Left lobe of liver (tissue), 2 donors: ENCODE measurements around the gene ARID1A. TPM values are rescaled to one million over a fixed set of nuclear protein-coding genes. Genes with fewer than 3 reads are reported as not detected.

ENCODE experiments used
- ATAC-seq: fragments of 200-7000 bp; cut with Tn5 transposase; one replicate; pipeline ENCODE4 v1.9.1; 2020; ENCODE audit warnings: mild to moderate bottlenecking, moderate library complexity
- DNase-seq: peaks from one replicate; pipeline ENCODE4 v3.0.0-alpha.2; 2020; ENCODE audit warnings: low spot score
- total RNA-seq: library from RNA; stranded (reverse); gene quantifications from one replicate; pipeline ENCODE4 v1.2.1, GENCODE V29; 2021
- donor health status: DM: no; HTN: no; CAD: no; lungs with moderate emphysema.
- donor health status: DM: no; HTN: yes; CAD: no.

The ARID1A gene
- total RNA-seq, 1 donor from 2014 or later: 27.0 TPM

DNA sequence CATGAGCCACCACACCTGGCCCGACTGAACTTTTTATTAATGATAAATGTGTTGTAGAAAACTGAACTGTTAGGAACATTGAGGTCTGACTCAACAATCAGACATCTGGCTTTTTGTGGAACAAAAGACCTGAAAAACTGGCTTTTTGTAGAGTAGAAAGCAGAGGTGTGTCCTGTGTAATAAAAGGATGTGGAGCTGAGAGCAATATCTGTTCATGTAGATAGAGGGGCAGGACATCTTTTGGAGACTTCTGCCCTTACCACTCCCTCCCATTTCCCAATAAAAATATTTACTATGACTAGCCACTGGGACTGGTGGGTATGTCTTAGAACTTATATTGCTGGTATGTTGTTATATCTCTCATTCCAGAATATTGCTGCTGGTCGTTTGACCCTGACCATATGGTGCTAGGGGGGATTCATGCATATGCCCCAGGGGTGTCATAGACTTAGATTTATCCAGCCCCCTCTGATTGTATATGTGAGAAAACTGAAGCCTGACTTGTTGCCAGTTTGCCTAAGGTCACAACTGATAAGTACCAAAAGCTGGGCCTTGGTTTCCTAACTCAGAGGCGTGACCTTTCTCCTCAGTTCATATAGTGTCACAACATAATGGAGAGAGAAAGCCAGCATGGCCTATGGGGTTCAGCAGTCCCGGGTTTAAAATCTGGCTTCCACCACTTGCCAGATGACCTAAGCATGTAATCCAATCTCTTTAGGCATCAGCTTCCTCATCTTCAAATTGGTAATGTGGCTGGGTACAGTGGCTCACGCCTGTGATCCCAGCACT is 58.5 kb downstream of the ARID1A start:
- peak; percentile 83 for ATAC-seq

DNA sequence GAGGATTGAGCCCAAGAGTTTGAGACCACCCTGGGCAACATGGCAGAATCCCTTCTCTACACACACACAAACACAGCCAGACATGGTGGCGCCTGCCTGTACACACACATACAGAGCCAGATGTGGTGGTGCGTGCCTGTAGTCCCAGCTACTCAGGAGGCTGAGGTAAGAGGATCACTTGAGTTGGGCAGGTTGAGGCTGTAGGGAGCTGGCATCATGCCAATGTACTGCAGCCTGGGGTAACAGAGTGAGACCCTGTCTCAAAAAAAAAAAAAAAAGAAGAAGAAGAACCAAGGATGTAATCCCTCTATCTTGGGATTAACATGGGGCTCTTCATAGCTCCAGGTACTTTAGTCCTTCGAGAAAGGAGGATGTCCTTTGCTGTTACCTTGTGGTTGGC is 62.5 kb downstream of the ARID1A start:
- no peak for ATAC-seq
- no peak for DNase-seq

More for the DNA sequence above, 58.5 kb downstream of the ARID1A start:
- no peak for DNase-seq

DNA sequence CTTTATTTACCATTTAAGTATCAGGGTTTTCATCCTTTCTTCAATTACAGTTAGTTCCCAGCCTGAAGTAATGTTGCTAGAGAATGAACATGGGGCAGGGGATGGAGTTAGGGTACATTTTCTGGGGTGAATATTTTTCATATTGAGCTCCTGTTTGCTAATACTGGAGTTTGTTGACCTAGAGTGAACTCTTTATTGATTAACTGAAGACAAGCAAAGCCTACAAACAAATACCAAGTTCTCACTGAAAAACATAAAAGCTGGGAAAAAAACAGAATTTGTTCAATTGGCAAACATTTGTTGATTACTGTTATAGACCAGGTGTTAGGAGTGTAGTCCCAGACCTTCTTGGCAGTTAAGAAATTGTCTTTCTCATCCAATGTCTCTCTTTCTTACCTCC is 63.7 kb downstream of the ARID1A start:
- DNase-seq (no peak), ATAC-seq (peak; percentile 63)

DNA sequence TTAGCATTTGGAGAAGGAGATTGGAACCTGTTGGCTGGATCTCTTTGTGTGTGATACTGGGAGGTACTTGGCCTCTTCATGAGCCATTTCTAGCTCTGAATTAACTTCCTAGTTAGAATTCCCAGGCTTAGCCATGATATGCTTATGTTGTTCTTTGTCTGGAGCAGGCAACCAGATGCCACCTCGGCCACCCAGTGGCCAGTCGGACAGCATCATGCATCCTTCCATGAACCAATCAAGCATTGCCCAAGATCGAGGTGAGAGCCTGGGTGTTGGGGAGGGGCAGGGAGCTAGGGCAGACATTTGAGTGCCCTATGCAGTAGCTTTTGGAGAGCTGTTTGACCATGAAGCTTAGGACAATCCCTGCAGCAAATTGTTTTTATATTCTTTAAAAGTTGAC is 65.4 kb downstream of the ARID1A start:
- peak; percentile 38 for ATAC-seq
- no peak for DNase-seq

DNA sequence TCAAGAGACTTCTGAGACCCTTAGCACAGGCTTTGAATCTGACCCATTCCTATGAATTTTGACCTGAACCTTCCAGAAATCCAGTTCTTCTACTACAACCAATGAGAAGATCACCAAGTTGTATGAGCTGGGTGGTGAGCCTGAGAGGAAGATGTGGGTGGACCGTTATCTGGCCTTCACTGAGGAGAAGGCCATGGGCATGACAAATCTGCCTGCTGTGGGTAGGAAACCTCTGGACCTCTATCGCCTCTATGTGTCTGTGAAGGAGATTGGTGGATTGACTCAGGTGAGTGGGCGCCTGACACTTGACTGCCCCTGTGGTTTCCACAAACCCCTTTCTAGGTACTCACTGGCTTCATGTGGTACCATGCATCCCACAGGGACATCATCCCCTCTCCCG is 71.9 kb downstream of the ARID1A start:
- ATAC-seq (no peak), DNase-seq (no peak)

DNA sequence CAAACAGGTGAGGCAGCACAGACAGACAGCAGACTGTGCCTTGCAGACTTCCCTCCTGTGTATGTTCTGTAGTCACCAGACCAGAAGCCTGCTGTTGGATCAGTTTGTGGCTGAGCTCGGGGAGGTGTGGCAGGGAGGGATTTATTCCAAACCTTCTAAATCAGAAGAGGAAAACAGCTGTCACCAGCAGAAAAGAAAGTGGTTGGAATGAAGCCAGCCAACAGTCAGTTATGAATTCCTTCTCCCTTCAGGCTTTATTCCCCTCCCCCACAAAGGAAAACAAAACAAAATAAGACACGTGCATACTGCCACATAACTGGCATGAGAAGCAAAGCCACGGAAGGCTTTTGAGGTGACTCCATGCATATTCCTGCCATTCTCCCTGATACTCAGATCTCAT is 72.9 kb downstream of the ARID1A start:
- peak; percentile 12 for ATAC-seq
- DNase-seq: no peak

DNA sequence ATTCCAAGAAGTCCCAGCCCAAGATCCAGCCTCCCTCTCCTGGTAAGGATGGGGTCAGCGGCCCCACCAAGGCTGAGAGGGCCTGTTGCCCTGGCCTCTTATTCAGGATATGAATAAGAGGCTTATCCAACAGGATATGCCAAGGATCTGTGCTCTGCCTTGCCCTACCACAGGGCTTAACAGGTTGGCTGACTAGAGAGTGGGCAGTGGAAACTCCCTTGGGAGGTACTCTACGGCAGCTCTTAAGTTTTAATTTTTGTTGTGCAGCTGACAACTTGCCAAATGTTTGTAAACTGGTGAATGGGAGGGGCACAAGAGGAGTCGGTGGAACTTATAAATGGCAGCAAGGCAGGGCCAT is 75.4 kb downstream of the ARID1A start:
- DNase-seq (no peak), ATAC-seq (no peak)

DNA sequence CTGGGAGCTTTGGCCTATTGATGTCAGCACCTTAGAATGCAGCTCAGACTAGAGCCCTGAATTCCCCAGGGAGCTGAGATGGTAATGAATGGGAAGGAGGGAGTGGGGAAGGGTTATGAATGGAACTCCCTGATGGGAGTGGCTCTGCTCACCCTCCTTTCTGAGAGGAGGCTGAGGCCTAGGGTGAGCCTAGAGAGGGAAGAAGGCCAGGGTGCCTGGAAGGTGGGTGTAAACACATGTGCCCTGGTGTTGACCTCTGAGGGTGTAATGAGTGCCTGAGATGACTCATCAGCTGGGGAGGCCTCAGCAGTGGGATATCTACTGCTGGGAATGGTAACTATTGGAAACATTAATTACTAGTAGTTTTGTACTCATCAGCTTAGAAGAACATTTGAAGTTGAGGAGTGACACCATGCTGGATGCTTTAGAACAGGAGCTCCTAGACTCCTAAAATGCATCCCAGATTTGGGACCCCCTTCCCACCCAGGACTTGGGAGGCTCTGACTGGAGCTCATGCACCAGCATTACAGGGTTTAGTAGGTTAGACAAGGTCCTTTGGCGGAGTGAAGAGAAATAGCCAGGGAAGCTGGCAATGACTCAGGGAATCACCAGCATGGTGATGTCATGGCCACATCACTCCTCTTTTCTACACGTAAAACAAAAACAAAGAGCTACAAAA is 76.0 kb downstream of the ARID1A start:
- DNase-seq (no peak), ATAC-seq (peak; percentile 60)

DNA sequence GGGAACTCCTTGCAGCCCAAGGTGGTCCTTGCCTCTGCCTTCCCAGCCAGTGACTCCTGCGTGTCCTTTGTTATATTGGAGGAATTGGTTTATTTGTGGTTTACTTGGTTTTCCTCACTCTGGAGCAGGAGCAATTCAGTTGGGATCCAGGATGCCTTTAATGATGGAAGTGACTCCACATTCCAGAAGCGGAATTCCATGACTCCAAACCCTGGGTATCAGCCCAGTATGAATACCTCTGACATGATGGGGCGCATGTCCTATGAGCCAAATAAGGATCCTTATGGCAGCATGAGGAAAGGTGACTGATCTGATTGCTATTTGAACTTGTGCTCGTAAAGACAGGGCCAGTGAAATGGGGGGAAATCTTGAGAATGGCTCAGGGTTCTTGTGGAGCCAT is 76.9 kb downstream of the ARID1A start:
- DNase-seq (no peak), ATAC-seq (no peak)

DNA sequence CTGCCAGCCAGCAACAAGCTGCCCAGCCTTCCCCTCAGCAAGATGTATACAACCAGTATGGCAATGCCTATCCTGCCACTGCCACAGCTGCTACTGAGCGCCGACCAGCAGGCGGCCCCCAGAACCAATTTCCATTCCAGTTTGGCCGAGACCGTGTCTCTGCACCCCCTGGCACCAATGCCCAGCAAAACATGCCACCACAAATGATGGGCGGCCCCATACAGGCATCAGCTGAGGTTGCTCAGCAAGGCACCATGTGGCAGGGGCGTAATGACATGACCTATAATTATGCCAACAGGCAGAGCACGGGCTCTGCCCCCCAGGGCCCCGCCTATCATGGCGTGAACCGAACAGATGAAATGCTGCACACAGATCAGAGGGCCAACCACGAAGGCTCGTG is 78.6 kb downstream of the ARID1A start:
- DNase-seq: no peak
- no peak for ATAC-seq

DNA sequence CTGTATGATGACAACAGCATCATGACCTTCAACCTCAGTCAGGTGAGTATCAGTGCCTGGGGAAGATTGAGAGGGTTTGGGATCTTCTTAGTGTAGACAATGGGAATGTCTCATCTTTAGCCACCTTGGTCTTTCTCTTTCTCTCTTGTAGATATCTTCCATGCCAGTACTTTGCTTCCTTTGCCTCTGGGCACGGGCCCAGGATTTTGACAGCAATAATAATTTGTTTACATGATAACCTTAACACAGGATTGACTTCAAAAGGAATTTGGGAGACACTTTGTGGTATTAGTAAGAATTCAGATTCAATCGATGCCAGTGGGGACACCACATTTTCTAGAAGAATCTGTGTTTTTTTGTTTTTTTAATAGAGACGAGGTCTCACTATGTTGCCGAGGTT is 79.9 kb downstream of the ARID1A start:
- ATAC-seq (no peak), DNase-seq (no peak)

DNA sequence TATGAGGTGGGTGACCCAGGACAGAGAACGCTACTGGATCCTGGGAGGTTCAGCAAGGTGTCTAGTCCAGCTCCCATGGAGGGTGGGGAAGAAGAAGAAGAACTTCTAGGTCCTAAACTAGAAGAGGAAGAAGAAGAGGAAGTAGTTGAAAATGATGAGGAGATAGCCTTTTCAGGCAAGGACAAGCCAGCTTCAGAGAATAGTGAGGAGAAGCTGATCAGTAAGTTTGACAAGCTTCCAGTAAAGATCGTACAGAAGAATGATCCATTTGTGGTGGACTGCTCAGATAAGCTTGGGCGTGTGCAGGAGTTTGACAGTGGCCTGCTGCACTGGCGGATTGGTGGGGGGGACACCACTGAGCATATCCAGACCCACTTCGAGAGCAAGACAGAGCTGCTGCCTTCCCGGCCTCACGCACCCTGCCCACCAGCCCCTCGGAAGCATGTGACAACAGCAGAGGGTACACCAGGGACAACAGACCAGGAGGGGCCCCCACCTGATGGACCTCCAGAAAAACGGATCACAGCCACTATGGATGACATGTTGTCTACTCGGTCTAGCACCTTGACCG is 83.4 kb downstream of the ARID1A start:
- ATAC-seq (no peak), DNase-seq (no peak)

DNA sequence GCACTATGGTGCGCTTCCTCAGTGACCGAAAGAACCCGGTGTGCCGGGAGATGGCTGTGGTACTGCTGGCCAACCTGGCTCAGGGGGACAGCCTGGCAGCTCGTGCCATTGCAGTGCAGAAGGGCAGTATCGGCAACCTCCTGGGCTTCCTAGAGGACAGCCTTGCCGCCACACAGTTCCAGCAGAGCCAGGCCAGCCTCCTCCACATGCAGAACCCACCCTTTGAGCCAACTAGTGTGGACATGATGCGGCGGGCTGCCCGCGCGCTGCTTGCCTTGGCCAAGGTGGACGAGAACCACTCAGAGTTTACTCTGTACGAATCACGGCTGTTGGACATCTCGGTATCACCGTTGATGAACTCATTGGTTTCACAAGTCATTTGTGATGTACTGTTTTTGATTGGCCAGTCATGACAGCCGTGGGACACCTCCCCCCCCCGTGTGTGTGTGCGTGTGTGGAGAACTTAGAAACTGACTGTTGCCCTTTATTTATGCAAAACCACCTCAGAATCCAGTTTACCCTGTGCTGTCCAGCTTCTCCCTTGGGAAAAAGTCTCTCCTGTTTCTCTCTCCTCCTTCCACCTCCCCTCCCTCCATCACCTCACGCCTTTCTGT is 84.6 kb downstream of the ARID1A start:
- DNase-seq (peak; percentile 90), ATAC-seq (peak; percentile 72)

DNA sequence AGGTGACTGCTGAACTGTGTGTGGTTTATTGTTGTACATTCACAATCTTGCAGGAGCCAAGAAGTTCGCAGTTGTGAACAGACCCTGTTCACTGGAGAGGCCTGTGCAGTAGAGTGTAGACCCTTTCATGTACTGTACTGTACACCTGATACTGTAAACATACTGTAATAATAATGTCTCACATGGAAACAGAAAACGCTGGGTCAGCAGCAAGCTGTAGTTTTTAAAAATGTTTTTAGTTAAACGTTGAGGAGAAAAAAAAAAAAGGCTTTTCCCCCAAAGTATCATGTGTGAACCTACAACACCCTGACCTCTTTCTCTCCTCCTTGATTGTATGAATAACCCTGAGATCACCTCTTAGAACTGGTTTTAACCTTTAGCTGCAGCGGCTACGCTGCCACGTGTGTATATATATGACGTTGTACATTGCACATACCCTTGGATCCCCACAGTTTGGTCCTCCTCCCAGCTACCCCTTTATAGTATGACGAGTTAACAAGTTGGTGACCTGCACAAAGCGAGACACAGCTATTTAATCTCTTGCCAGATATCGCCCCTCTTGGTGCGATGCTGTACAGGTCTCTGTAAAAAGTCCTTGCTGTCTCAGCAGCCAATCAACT is 85.5 kb downstream of the ARID1A start:
- DNase-seq (no peak), ATAC-seq (no peak)

DNA sequence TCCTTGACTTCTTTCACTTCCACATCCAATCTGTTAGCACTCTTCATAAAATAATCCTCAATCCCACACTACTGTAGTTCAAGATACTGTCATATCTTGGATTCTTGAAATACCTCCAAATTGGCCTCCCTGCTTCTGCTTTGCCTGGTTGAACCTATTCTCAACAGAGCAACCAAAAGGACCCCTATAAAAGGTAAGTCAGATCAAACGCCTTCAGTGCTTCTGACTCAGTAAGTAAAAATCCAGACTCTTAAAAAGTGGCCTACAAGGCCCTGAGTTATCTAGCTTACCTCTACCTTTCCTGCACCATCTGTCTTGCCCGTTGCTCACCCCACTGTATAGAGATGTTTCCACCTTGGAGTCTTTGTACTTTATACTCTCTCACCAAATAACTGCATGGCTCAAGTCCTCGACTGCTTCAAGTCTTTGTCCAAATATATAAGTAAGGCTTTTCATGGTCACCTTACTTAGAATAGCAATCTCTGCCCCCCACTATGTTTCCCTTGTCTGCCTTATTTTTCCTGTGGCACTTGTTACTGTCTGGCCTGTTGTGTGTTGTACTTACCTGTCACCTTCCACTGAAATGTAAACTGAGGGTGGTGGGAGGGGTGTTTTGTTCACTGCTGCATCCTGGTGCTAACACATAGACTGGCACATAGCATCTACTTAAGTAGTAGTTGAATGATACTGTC is 86.9 kb downstream of the ARID1A start:
- no peak for ATAC-seq
- no peak for DNase-seq

DNA sequence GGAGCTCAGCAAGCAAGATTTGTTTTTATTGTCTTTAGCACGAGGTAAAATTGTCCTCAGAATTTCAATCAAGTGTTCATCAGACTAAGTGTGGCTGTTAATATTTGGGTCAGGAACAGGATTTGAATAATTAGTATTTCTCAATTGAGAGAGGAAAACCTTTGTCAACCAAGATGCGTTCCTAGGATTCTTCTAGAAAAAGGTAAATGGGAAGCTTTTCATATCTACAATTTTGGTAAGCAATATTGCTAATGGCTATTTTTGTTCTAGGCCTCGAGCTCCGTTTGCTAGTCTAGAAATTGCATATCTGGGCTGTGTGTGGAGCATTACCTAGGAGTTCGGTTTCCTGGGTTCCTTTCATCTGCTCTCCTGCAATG is 87.8 kb downstream of the ARID1A start:
- DNase-seq (no peak), ATAC-seq (no peak)

DNA sequence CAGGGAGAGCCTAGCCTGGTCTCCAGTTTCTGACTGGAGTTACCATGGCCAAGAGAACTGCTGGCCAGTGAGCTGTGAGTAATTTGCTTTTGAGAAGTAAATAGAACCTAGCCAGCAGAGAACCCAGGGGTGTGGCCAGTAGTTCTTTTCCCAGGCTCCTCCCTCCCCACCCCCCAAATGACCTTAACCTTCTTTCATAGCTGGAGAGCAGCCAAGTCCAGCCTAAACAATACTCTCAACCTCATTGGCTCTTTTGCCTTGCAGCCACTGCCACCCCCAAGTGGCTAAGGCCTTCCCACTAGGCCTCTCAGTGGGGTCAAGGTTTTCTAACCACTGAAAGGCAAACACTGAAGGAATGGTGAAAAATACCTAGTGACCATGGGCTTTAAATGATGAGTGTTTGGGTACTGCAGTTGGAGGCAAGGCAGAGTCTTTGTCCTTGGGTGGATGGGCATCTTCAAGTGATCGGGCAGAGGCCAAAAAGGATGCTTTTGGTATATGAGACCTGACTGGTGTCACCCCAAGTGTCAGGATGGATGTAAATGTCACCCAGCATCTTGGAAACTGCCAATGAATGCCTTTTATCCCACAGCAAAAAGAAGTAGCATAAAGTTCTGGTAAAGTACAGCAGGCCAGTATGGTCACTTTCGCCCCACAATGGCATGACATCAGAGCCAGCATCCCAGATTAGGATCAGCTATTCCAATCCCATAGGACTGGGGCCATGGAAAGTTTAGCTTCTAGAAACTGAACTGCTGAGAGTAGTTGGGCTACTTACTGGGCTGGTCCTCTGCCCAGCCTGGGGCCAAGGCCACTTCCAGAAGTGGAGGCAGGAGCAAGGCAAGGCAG is 88.4 kb downstream of the ARID1A start:
- ATAC-seq: peak; percentile 59
- peak; percentile 96 for DNase-seq

DNA sequence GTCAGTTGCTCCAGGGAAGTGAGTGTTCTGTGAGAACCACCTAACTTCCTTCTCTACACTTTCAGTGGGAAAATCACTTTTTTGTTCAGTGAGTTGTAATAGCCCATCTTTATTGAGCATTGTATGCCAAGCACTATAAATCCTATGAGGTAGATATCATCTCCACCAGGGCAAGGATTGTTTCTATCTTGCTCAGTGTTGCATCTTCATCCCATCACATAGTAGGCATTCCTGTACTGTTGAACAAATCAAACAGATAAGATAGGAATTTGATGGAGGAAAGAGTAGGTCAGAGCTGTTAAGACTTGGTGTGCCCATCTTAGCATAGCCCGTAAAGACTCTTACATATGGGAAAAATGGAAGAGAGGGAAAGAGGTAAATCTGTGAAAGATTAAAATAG is 89.1 kb downstream of the ARID1A start:
- no peak for DNase-seq
- ATAC-seq: no peak

DNA sequence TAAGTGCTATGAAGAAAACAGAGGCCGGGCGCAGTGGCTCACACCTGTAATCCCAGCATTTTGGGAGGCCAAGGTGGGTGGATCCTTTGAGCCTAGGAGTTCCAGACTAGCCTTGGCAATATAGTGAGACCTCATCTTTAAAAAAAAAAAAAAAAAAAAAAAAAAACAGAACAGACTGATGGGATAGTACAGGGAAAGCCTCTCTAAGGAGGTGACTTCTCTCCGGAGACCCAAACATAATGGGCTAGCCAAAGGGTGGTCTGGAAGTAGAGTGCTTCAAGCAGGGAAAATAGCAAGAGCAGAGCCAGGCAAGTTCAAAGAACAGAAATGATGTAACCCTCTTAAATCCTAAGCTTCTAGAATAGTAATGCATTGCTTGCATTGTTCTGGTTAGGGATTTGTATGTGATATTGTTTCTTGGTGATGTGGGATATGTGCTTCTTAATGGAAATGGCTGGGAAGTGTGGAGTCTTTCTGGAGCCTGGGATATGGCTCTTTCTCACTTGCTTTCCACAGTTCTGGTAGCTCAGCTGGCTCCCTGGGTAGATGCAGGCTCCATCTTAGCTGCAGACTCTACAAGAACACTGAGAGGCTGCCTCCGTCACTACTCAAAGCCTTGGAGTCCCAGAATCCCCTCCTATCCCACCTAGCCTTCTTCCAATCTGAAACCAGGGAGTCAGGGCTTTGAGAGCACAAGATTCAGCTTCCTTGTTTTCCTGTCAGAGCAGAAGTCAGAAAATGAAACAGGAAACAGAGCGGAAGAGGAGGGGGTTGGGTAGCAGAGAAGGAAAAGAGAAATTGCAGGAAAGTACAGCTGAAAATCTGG is 90.0 kb downstream of the ARID1A start:
- DNase-seq: no peak
- ATAC-seq: no peak
